HuH-7 (cell line): ENCODE measurements around the gene TRPC5OS.

Experiments used
- DNase-seq: peaks from one replicate; pipeline ENCODE4 v3.0.0; 2011; ENCODE audit warnings: low spot score

Gene TRPC5OS

GRCh38 chrX:111875881-111876280 is at the start of gene TRPC5OS:
TRPC5OS (plus strand) TSS chrX:111876181; CDS start chrX:111901850, 25,669 bp downstream.
- DNase-seq: no peak

DNA sequence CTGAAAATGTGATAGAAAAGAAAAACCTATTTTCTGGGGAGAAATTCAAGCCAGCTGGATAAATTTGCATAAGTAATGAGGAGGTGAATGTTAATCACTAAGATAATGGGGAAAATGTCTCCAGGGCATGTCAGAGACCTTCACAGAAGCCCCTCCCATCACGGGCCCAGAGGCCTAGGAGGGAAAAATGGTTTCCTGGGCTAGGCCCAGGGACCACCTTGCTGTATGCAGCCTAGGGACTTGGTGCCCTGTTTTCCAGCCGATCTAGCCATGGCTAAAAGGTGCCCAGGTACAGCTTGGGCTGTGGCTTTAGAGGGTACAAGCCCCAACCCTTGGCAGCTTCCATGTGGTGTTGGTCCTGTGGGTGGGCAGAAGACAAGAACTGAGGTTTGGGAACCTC is 46.6 kb upstream of the TRPC5OS start:
- no peak for DNase-seq

DNA sequence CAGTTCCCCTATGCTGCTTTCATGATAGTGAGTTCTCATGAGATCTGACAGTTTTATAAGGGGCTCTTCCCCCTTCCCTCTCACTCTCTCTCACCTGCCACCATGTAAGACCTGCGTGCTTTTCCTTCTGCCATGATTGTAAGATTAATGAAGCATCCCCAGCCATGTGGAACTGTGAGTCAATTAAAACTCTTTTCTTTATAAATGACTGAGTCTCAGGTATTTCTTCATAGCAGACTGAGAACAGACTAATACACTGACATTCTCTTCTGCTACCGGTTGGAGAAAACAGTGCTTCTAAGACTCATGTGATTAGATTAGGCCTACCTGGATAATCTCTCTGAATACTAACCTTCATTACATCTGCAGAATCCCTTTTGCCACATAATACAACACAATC is 45.4 kb upstream of the TRPC5OS start:
- DNase-seq: no peak

- no peak for DNase-seq
Measured at GRCh38 chrX:111831343-111831742, 44.6 kb upstream of the TRPC5OS start.

DNA sequence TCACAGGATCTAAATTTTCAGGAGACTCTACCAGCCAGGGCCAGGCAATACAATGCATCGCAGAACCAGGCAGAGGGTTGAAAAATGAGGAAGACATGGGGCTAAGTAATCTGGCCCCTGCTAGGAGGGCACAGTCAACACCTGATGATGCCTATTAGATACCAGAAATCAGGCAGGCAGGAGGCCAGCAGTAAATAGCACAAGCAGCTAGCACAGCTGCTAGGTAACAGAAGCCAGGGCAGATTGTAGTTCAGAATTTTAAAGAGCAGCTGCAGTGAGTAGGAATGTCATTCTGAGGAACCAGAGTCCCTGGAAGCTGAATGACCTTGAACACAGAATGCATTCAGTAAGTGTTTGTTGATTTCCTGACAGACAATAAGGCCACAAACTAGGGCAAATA is 38.8 kb upstream of the TRPC5OS start:
- no peak for DNase-seq

GRCh38 chrX:111847491-111848133 is 28.4 kb upstream of the TRPC5OS start:
- DNase-seq: no peak

DNA sequence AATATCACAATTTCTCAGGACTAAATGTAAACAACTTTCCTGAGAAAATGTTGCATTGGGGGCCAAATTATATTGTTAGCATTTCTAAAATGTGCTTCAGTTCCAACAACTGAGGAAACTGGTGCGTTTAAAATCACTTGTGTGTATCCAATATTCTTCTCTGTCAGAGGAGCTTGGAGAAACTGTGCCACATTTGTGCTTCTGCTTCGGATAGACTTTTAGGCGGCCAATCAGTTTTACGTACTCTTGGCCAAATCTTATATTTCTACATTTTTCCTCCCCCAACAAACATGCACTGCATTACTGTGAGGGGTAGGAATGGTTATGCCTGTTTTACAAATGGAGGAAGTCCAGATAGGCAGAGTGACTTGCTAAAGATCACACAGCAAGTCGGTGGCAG is 27.4 kb upstream of the TRPC5OS start:
- DNase-seq: no peak

DNA sequence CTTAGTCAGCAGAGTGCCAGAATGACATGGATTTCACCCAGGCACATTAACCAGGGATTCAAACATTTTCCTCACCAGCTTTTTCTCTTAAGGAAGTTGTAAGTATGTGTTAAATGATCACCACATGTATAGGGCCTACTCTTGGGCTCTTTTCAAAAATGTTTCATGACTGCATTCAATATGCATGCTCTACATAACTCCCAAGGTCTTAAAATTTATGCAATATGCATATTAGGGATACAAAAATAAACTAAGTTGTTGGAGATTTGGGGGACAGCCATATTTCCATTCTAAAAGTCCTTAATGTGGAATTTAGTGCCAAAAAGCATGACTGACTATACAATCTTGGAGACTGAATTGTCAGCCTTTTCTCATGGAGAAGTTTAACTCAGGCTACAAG is 25.0 kb upstream of the TRPC5OS start:
- no peak for DNase-seq

GRCh38 chrX:111854556-111855490 is 21.2 kb upstream of the TRPC5OS start:
- DNase-seq: peak; percentile 1

DNA sequence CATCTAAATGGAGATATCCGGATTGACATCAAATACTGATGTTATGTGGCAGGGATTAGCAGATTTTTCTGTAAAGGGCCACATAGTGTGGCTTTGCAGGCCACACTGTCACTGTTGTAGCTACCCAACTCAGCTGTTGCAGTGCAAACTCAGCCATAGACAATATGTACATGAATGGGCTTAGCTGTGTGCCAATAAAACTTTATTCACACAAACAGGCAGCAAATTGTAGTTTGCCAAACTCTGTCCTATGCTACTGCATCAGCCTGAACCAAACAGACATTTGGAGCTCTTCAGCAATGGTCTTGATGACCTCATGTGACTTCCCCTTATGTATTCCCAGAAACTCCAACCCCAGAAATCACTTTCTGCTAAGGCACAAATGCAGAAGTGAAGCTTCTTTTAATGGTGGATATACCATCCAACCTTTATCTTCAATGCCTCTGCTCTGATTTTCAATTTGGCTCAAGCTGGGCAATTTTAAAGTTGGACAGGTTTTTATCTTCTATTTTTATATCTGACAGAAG is 18.4 kb upstream of the TRPC5OS start:
- DNase-seq: no peak

DNA sequence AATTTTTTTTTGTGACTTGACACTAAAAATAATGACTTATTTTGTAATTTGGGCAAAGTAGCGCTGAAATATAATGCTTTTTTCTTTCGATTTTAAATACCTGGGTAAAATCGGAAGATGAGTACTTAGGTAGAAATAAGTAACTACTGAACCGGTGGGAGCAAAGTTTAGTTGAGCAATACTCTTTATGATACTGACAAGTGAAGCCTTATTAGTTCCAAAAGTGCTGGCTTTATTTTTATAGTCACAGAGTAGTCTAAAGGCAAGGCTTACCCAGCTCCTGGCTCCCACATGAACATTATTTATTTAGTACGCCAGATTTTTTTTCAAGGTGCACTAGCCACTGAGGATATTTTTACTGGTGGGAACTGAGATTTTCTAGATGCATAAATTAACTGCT is 14.4 kb upstream of the TRPC5OS start:
- DNase-seq: no peak

DNA sequence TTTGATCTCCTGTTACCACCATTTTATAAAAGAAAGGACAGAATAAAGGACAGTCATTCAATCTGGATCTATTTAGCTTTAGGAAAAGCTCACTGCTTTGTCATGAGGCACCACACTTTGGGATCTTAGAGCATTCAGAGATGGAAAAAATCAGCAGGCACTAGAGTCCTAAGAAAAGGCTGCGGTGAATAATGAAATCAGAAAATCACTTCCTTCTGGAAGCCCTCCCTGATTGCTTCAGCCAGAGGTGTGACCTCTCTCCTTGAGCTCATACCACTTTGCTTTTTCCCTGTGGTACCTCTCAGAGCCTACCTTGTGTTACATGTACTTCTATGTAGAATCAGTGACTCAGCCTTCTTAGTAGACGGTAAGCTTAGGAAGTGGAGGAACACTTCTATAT is 8.7 kb upstream of the TRPC5OS start:
- DNase-seq: no peak

DNA sequence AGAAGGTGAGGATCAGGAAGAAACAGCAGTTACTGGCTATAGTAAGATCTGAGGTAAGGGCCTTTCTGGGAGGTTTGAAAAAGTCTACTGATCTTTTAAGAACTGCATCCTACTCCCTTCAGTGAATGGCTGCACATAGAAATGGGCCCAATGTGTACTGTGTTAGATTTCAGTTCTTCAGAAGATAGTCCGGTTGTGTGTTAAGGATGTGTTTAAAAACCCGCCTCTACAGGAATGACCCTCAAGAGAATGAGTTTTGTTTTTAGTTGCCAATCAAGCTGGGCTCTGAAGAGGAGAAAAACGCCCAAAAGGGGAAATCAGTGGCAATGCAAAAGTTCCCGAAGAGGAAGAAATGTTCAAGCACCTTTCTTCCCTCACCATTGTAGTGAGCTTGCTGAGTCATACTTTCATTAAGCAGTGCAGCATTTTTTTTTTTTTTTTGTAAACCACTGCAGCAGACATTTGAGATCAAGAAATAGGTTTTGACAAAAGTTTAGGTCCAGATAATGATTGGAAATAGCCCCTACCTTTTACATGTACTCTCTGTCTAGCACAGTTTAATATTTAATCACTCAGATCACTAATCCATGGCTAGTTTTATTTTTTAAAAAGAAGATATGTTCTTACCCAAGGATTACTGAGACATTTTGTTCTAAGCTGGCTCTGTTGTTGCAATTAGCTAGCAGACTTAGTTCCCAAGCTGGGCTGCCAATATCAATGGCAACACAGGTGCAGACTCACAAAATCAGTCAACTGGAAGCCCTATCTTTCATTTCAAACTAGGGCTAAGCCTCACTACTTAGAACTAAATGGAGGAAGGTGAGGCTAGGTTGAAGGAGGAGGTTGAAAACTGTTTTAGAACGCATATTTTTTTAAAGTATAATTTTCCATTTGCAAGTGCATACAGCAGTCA is 7.0 kb upstream of the TRPC5OS start:
- DNase-seq: no peak

GRCh38 chrX:111869639-111870034 is 6.3 kb upstream of the TRPC5OS start:
- peak; percentile 5 for DNase-seq

- no peak for DNase-seq
Measured at GRCh38 chrX:111874241-111874640, 1.7 kb upstream of the TRPC5OS start.

GRCh38 chrX:111876646-111877045 is 665 bp downstream of the TRPC5OS start:
- DNase-seq: no peak

- no peak for DNase-seq
Measured at GRCh38 chrX:111877681-111878080, 1.7 kb downstream of the TRPC5OS start.

DNA sequence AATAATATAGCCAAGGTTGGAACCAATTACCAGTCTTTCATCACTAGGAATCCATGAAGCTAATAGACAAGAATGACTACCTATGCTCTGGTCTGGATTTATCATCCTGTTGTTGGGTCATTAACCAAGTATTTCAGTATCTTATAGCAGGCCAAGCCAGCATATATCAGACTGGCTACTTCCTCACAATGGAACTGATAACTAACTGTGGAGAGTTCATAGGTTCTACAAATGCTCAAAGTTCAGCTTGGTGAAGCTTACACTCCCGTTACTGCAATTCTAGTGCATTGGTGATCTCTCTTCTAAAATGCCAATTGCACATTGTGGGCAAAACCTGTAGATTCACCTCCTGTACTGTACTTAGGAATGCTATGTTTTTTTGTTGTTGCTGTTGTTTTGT is 4.8 kb downstream of the TRPC5OS start:
- DNase-seq: no peak

- DNase-seq: no peak
Measured at GRCh38 chrX:111881715-111882114, 5.7 kb downstream of the TRPC5OS start.

DNA sequence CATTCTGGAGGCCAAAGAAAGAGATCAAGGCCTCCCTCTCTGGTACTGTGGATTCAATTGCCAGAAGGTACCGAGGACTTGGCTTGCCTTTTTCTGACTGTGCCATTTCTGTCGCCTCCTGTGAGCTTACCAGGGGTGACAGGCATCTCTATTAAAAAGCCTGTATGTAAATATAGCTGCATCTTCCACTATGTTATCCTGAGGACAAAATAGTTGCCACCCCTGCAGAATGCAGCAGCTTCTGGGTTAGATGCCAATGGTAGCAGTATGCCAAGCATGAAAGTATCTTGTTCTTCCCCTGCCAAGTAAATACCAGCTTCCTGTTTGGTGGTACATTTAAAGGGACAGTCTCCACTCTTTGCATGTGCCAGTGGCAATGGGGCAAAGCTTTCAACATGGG is 10.7 kb downstream of the TRPC5OS start:
- DNase-seq: no peak

GRCh38 chrX:111888600-111888999 is 12.6 kb downstream of the TRPC5OS start:
- DNase-seq: no peak

DNA sequence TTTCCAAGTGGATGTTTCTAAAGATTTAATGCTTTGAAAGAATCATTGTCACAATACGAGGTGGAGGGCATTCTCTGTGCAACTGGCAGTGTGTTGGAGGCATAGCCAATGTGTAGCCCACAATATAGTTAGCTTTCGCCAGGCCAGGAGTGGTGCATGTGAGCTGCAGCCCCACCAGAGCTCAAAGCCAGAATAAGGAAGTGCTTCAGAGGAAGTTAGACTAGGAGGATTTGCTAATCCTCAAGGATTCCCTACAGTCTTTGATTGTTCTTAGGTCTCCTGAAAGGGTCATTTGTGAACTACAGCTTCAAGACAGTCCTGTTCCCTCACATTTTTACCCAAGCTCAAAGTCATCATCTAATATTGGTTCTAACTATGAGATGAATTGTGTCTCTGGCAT is 16.4 kb downstream of the TRPC5OS start:
- DNase-seq: no peak
